Thyroid gland (tissue), 4 donors: ENCODE data around the gene CUL1. TPM values are rescaled to one million over a fixed set of nuclear protein-coding genes. Genes with fewer than 3 reads are reported as not detected.

ENCODE experiments used
- DNase-seq, 2 donors: peaks; one replicate each; pipeline ENCODE4 v3.0.0-alpha.2; 2019
- H3K27ac ChIP-seq, 3 donors: fragments of 200-600 bp; sonication (generic); 1 replicate in 2 of 3; 2 replicates in 1 of 3; pipeline ENCODE4 v1.5.1; 2016 to 2019; ENCODE audit warnings: mild to moderate bottlenecking in 1 of 3, moderate library complexity in 1 of 3
- H3K27me3 ChIP-seq: fragments of 200-600 bp; sonication (generic); one replicate; pipeline ENCODE4 v1.5.1; 2019
- H3K36me3 ChIP-seq, 2 donors: fragments of 200-600 bp; sonication (generic); one replicate each; pipeline ENCODE4 v1.5.1; 2016 to 2019
- H3K4me1 ChIP-seq, 2 donors: fragments of 200-600 bp; sonication (generic); one replicate each; pipeline ENCODE4 v1.5.1; 2017 to 2019
- H3K4me3 ChIP-seq, 3 donors: fragments of 200-600 bp; sonication (generic); replicated peaks in 1 of 3; 1 replicate in 2 of 3; 2 replicates in 1 of 3; pipeline ENCODE4 v1.5.1; 2016; ENCODE audit warnings: mild to moderate bottlenecking in 1 of 3
- H3K9me3 ChIP-seq: fragments of 200-600 bp; sonication (generic); one replicate; pipeline ENCODE4 v1.5.1; 2017
- POLR2A ChIP-seq, 2 donors: fragments of 450-650 bp; IDR thresholded peaks; one replicate each; pipeline ENCODE4 v1.6.1; 2017; ENCODE audit warnings: antibody characterized with exemption in 2 of 2, mild to moderate bottlenecking in 2 of 2, moderate library complexity in 1 of 2
- WGBS, 2 donors: methylation state at CpG; one replicate each; pipeline ENCODE4 v1.1.5; 2017; 5-methylcytosine and 5-hydroxymethylcytosine counted together
- intact Hi-C: fragments of 100-400 bp; cut with DNase I; formaldehyde crosslinking; loops from one replicate; pipeline ENCODE4 v1.15.1; 2023
- total RNA-seq, 4 donors: library from RNA; depleted of rRNA; stranded (reverse); fragments of >200 nt; gene quantifications; one replicate each; pipeline ENCODE4 v1.2.3, GENCODE V29; 2016
- TF ChIP-seq, protein P1 (sequence below), 6 experiments: fragments of 200-600 bp in 3 of 6; fragments of 450-650 bp in 3 of 6; sonication (generic) in 3 of 6; IDR thresholded peaks; one replicate each; pipeline ENCODE4 v1.5.1; 2016 to 2019; ENCODE audit warnings: antibody characterized with exemption in 6 of 6, mild to moderate bottlenecking in 2 of 6, inconsistent platforms in 1 of 6, moderate library complexity in 1 of 6

The CUL1 gene
- total RNA-seq, 4 donors from 2014 or later, result 51.3 to 53.4 (median 52.9) TPM

DNA sequence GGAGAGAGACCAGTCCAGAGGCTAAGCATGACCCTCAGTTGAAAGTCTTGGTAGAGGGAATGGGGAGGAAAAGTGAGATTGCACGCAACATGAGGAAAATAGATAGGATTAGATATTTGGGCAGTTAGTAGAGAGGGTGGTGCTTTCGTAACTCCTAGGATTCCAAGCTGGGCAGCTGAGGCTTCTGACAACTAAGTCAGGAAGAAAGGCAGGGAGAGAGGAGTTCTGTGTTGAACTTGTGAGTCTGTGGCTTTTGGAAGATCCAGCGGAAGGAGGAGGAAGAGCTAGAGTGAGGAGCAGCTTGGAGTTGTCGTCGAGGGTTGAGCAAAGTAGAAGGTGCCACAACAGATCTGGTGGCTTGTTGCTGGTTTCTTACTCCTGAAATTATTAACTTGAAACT lies 21.8 kb downstream of the CUL1 start:
- H3K4me3 ChIP-seq, result no peak overlapping the region
- no peaks in the 10 kb centered on the region for H3K36me3 ChIP-seq
- no peaks in the 10 kb centered on the region for H3K9me3 ChIP-seq
- no peak for TF ChIP-seq POLR2A (IDR thresholded peaks at IDR 0.05)
- DNase-seq, result no peak
- 83 to 87% methylated on average over 5 of the region's 5 CpGs for WGBS, 2 donors
- intact Hi-C loops, result no loop called here
- H3K27me3 ChIP-seq, result no peaks in the 10 kb centered on the region
- H3K27ac ChIP-seq, result no peak overlapping the region
- H3K4me1 ChIP-seq, result peaks cover 6 to 30% of the 10 kb centered on the region in 2 donors

DNA sequence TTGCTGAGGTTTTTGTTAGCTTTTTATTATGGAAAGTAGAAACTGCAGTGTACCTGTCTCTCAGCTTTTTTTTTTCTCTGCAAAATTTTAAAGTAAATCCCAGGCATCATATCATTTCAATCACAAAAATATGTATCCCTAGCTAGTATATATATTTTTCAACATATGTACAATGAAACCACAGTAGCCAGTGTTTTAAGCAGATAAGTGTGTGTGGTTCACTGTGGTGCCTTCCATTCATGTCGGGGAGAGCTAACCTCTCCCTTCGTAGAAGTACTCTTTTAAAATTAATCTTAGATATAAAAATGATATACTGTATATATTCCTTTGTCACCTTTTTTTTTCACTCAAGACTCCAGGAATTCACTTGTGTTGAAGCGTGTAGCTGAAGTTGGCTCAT lies 22.7 kb downstream of the CUL1 start:
- no peaks in the 10 kb centered on the region for H3K27me3 ChIP-seq
- H3K4me1 ChIP-seq, result peaks cover 6 to 30% of the 10 kb centered on the region in 2 donors
- TF ChIP-seq, protein P1, sequence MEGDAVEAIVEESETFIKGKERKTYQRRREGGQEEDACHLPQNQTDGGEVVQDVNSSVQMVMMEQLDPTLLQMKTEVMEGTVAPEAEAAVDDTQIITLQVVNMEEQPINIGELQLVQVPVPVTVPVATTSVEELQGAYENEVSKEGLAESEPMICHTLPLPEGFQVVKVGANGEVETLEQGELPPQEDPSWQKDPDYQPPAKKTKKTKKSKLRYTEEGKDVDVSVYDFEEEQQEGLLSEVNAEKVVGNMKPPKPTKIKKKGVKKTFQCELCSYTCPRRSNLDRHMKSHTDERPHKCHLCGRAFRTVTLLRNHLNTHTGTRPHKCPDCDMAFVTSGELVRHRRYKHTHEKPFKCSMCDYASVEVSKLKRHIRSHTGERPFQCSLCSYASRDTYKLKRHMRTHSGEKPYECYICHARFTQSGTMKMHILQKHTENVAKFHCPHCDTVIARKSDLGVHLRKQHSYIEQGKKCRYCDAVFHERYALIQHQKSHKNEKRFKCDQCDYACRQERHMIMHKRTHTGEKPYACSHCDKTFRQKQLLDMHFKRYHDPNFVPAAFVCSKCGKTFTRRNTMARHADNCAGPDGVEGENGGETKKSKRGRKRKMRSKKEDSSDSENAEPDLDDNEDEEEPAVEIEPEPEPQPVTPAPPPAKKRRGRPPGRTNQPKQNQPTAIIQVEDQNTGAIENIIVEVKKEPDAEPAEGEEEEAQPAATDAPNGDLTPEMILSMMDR (IDR thresholded peaks at IDR 0.05), result no peak
- TF ChIP-seq POLR2A (IDR thresholded peaks at IDR 0.05), result no peak
- H3K36me3 ChIP-seq, result no peaks in the 10 kb centered on the region
- no peak overlapping the region for H3K4me3 ChIP-seq
- DNase-seq, result no peak
- WGBS, 2 donors, result 94 to 95% methylated on average over 3 of the region's 3 CpGs
- no peaks in the 10 kb centered on the region for H3K9me3 ChIP-seq
- intact Hi-C loops, result no loop called here
- H3K27ac ChIP-seq, result no peak overlapping the region

DNA sequence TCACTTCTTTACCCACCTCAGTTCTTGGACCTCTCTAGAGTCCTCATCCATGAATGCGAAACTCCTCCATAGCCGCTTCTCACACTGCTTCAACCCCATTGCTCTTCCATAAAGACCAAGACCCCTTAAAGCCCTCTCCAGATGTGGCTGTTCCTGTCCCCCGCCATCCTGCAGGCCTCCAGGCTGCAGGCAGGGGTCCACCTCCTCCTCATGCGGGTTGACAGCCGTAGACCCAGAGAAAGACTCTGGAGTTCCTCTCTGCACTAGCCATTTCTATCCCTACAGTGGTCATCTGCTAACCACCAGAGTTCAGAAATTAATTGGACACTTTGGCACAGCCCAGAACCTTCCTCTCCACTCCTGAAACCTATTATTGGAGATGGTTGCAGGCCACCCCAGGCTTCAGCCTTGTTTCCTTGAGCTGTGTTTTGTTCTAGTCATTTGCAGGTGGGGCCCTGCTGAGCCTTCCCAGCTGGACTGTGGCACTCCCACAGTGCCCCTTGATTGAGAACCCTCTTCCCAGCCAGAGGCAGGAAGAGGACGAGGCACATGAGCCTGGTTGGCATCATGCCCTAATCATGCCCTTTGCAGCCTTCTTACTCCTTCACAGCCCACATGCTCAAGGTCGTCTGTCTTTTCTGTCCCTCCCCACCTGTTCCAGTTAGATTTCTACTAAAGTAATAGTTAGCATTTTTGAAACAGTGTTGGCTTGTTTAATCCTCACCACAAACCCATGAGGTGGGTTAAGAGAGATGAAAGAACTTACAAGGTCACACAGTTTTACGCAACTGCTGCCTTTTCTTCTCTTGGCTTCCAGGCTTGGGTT lies 23.9 kb downstream of the CUL1 start:
- no peak overlapping the region for H3K27ac ChIP-seq
- no peaks in the 10 kb centered on the region for H3K27me3 ChIP-seq
- no peaks in the 10 kb centered on the region for H3K36me3 ChIP-seq
- no peaks in the 10 kb centered on the region for H3K9me3 ChIP-seq
- TF ChIP-seq, protein P1 (IDR thresholded peaks at IDR 0.05), result no peak
- TF ChIP-seq POLR2A (IDR thresholded peaks at IDR 0.05), result no peak
- 77 to 80% methylated on average over 8 of the region's 8 CpGs for WGBS, 2 donors
- DNase-seq, result peak; percentile 46 to 56
- intact Hi-C loops, result no loop called here
- peaks cover 6 to 30% of the 10 kb centered on the region in 2 donors for H3K4me1 ChIP-seq
- H3K4me3 ChIP-seq, result no peak overlapping the region

DNA sequence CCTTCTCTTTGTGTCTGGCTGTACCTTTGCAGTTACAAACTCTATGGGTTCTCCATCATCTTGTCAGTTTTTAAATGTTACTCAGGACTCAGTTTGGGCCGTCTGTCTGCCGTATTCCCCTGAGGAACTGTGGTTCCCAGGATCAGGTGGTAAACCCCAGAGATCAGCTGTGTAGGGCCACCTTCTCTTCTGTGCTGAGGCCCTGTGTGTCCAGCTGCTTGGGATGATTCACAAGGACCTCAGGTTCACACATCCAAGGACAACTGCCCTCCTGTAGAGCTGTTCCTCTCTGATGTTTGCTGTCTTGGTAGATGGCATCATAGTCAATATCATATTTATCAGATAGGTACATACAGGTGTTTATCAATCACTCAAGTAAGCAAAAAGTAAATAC lies 24.5 kb downstream of the CUL1 start:
- H3K9me3 ChIP-seq, result no peaks in the 10 kb centered on the region
- H3K4me3 ChIP-seq, result no peak overlapping the region
- H3K4me1 ChIP-seq, result peaks cover 6 to 30% of the 10 kb centered on the region in 2 donors
- WGBS, 2 donors, result 82 to 88% methylated on average over 2 of the region's 2 CpGs
- TF ChIP-seq POLR2A (IDR thresholded peaks at IDR 0.05), result no peak
- TF ChIP-seq, protein P1 (IDR thresholded peaks at IDR 0.05), result no peak
- H3K36me3 ChIP-seq, result no peaks in the 10 kb centered on the region
- H3K27me3 ChIP-seq, result no peaks in the 10 kb centered on the region
- intact Hi-C loops, result no loop called here
- no peak overlapping the region for H3K27ac ChIP-seq
- DNase-seq, result no peak

DNA sequence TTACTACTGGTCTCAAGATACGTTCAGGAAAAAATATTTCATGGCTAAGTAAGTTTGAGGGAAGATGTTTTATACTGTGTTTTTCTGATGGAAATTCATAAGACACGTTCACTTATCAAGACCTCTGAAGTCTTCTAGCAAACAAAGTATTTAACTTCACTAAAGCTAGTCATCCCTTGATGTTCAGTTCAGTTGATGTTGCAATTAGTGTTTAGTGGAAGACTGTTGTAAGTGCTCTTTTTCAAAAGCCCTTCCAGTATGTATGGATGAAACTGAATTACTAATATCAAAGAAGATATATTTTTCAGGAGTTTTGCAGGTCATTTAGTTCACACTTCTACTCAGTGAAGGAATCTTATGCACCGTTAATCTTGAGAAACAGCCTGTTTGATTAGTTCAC lies 25.1 kb downstream of the CUL1 start:
- Histone ChIP-seq H3K36me3 (no peaks in the 10 kb centered on the region), H3K4me1 (peaks cover 6 to 30% of the 10 kb centered on the region in 2 donors), H3K4me3 (no peak overlapping the region), H3K27ac (no peak overlapping the region), H3K27me3 (no peaks in the 10 kb centered on the region), H3K9me3 (no peaks in the 10 kb centered on the region)
- DNase-seq, result no peak
- intact Hi-C loops, result no loop called here
- WGBS, 2 donors, result 75 to 77% methylated on average over 3 of the region's 3 CpGs
- TF ChIP-seq, protein P1 (IDR thresholded peaks at IDR 0.05), result no peak
- no peak for TF ChIP-seq POLR2A (IDR thresholded peaks at IDR 0.05)
